Cardiac septum (tissue), 1 donor: ENCODE results near the gene HS1BP3. TPM values are rescaled to one million over a fixed set of nuclear protein-coding genes. Genes with fewer than 3 reads are reported as not detected.
A peak's percentile ranks its signal among the peaks of the same experiment; 100 is the strongest.

ENCODE experiments used
- DNase-seq: peaks from one replicate; pipeline ENCODE4 v3.0.0-alpha.2; 2020; ENCODE audit warnings: low spot score
- intact Hi-C: fragments of 100-400 bp; cut with DNase I; formaldehyde crosslinking; loops from one replicate; pipeline ENCODE4 v1.14.0; 2022
- total RNA-seq: library from RNA; stranded (reverse); fragmentation: NEBNext Ultra II Directional; extraction: Animal tissue kit (Norgen Biotek cat#: 25700); gene quantifications from one replicate; pipeline ENCODE4 v1.2.1, GENCODE V29; 2021
- donor health status: DM: no; HTN: no; CAD: no.

Gene HS1BP3
- total RNA-seq, 1 donor from 2014 or later = 15.6 TPM

DNA sequence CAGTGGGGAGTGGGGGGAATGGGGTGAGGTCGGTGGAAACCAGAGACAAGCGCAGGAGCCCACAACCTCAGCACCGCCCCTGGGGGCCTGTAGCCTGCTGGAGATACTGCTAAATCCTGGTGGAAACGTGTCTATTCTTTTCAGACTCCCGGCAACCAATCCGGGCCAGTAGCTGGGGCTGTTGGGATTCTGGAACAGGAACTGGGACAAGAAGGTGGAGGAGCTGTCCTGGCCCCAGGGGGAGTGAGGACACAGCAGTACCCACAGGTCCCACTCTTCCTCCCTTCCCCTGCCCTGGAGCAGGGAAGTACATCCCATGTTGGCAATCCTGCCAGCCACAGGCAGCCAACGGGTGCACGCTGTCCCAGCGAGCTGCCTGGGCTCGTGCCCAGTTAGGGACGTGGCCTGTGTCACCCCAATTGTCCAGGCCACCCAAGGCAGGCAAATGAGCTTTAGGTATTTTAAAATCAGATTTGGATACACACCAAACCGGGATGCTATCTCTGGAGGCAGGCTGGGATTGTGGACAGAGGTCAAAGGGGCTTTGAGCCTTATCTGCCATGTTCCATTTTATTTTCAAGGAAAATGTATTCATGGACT is 51.8 kb downstream of the HS1BP3 start:
- DNase-seq = peak; percentile 77
- intact Hi-C loops = loop anchor here (2.0 kb wide), 1 partner anchor 18 kb away; no protein-coding TSS in a partner anchor

DNA sequence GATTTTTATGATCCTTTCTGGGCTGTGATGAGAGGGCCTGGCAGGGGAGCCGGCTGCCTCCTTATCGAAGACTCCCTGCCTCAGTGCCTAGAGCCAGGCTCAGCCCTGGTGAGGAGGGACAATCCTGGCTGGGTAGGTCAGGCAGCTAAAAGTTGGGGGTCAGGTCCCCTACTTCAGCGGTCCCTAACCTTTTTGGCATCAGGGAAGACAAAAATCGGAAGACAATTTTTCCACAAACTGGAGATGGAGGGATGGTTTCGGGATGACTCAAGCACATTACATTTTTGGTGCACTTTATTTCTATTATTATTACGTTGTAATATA is 53.1 kb downstream of the HS1BP3 start:
- DNase-seq = peak; percentile 49
- intact Hi-C loops = loop anchor here (2.0 kb wide), 1 partner anchor 19 kb away; no protein-coding TSS in a partner anchor

GRCh38 chr2:20596973-20597859 is 53.7 kb downstream of the HS1BP3 start:
- peak; percentile 80 for DNase-seq
- intact Hi-C loops = no loop called here

GRCh38 chr2:20596193-20596972 is 54.5 kb downstream of the HS1BP3 start:
- peak; percentile 53 for DNase-seq
- intact Hi-C loops = no loop called here

DNA sequence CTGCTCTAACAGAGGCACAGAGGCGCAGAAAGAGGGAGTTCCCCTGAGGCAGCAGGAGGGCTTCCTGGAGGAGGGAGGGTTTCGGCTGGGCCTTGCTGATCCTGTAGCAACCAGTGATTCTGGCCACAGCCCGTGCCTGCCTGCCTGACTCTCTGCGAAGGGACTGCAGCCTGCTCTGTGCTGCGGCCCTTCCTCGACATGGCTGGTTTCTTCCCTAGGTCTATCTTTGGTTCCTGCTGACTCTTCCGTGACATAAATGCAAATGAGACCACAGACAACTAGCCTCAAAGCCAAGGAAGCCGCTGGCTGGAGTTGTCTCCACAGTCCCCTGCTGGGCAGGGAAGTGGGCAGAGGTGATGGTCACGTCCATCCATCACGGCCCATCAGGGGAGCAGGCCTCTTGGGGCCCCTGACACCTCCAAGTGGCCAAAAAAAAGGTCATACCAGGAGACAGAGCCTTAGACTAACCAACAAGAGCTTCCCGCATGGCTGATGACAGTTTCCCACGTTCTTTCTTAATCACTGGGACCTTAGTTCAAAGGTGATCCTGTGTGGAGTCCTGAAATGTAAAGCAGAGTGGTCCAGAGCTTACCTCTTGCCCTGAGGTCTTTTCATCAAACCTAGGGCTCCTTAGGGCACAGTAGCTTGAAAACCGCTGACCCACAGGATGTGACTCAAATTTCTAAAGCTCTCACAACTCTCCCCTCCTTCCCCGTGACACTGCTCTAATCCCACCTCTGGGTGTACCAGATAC is 55.3 kb downstream of the HS1BP3 start:
- peak; percentile 67 for DNase-seq
- intact Hi-C loops = no loop called here

GRCh38 chr2:20594957-20595356 is 55.9 kb downstream of the HS1BP3 start:
- intact Hi-C loops = no loop called here
- DNase-seq = peak; percentile 61

DNA sequence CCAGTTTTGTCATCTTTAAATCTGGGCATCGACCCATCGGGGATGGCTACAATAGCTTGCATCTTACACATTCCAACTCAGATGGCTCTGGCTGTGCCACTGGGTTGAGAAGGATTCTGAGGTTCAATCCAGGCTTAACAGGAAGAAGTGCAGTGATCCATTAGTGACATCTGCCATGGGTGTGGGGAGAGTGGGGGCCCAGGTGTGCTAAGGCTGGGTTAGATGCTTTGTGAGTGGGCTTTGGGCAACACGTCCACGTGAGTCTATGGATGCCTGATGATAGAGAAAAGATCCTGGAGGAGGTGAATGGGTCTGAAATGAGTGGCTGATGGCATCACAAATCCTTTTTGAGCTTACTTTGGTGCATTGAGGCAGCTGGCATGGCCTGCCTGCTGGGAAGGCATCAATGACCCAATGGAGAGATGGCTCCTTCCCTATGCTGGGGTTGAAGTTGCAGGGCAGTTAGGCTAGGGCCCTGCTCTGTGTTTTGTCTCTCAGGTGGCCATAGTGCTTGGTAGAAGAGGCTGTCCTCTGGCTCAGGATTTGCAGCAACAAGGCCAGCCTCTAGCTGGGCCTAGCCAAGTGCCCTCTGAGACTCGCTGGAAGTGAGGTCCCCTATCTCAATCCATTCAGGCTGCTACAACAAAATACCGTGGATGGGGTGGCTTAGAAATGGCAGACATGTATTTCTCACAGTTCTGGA is 56.7 kb downstream of the HS1BP3 start:
- intact Hi-C loops = no loop called here
- DNase-seq = peak; percentile 46

DNA sequence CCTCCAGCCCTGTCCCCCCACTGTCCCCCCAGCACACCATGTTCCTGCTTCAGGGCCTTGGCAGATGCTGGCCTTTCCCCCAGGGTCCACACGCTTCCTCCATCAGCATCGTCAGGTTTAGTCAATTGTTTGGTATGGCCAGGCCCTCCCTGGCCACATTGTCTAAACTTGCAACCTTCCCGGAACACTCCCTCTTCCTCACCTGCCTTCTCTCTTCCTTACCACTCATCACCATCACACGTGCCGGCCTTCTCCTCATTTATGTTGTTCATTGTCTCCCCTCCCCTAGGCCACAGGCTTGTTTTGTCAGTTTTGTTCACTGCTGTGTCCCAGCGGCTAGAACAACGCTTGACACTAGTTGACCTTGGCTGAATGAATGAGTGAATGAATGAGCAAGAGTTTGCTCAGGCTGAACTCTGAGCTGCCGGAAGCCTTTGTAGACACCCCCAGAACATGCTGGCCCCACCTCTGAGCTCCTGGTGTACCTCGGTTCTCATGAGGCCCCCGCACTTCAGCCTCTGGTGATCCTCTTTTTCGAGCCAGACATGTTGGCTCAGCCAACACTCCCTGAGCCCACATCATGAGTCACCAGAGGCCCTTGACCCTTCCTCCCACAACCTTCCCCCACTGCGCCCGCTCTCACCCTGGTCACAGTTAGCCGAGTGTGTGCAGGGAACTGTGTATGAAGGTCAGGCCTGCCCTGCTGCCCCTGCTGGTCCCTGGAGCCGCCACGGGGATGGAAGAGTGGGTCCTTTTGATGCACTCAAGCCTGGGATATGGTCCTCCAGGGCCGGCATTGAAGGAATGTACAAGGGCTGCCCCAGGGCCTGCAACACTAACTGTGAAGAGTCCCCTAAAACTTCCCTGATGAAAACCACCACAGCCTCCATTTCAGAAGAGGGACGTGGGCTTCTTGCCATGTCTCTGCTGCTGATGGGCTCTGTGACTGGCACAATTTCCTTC is 57.5 kb downstream of the HS1BP3 start:
- DNase-seq = peak; percentile 82
- intact Hi-C loops = no loop called here

- intact Hi-C loops = no loop called here
- DNase-seq = peak; percentile 63
Observed at GRCh38 chr2:20592106-20593071, 58.5 kb downstream of the HS1BP3 start.

GRCh38 chr2:20590704-20591515 is 60.0 kb downstream of the HS1BP3 start:
- intact Hi-C loops = no loop called here

GRCh38 chr2:20589975-20590703 is 60.8 kb downstream of the HS1BP3 start:
- intact Hi-C loops = no loop called here
- peak; percentile 54 for DNase-seq

More at GRCh38 chr2:20590704-20591515, 60.0 kb downstream of the HS1BP3 start:
- DNase-seq = peak; percentile 78

- intact Hi-C loops = no loop called here
- DNase-seq = peak; percentile 75
Observed at GRCh38 chr2:20588918-20589871, 61.7 kb downstream of the HS1BP3 start.

- intact Hi-C loops = no loop called here
- DNase-seq = peak; percentile 67
Observed at GRCh38 chr2:20585710-20586594, 64.9 kb downstream of the HS1BP3 start.
